GM18870 (cell line): Measurements from ENCODE around the gene PDIA4.

Source experiments
- ATAC-seq: cut with Tn5 transposase; IDR thresholded peaks from one replicate; pipeline ENCODE4 v1.9.1; 2021; ENCODE audit warnings: moderate library complexity; ENCODE audit not compliant: unreplicated experiment

PDIA4 gene

DNA sequence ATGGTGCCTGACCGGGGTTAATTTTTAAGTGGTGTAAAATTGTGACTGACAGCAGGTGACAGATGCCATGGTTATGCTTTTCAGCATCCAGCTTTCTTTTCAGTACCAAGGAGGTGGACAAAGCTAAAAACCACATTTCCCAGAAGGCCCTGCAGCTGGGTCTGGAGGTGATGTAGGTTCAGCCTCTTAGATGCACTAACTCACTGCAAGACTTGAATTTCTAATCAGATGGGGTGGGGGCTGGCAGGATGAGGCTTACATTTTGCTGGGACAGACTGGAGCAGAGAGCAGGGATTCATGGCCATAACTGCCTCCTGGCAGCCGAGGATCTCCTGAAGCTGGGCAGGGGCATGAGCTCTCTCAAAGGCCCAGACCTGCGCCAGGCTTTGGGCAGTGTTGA, 52.4 kb downstream of the PDIA4 start:
- no peak for ATAC-seq

- no peak for ATAC-seq
These were observed 55.0 kb downstream of the PDIA4 start for GRCh38 chr7:148973256-148973655.

GRCh38 chr7:148972375-148972774, 55.9 kb downstream of the PDIA4 start:
- ATAC-seq: no peak

DNA sequence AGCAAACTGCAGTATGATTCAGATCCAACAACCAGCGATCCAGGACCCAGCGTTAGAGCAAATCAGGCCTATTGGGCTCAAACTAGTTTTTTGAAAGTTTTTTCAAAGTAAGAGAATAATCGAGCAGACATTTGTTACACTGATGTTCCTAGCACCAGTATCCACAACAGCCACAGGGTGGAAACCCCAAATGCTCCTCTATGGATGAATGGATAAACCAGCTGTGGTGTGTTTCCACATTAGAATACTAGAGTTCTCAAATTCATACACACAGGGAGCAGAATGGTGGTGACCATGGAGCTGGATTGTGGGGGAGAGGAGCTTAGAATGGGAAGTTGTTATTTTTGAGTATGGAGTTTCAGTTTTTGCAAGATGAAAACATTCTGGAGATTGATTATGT, 60.7 kb downstream of the PDIA4 start:
- ATAC-seq: no peak

DNA sequence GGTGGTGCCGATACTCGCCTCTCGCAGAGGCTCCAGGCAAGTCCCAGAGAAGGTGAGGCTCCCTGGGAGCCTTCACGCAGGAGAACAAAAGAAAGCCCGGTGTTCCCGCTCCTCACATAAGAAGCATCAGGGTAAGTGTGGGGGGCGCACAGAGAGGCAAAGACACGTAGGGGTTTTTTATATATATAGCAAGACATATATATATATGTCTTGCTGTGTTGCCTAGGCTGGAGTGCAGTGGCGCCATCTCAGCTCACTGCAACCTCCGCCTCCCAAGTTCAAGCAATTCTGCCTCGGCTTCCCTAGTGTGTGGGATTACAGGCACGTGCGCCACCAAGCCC, 61.3 kb downstream of the PDIA4 start:
- peak; percentile 8 for ATAC-seq

- ATAC-seq: no peak
These were observed 63.6 kb downstream of the PDIA4 start for GRCh38 chr7:148964483-148965267.

GRCh38 chr7:148963583-148964482, 64.5 kb downstream of the PDIA4 start:
- ATAC-seq: no peak

- ATAC-seq: peak; percentile 53
These were observed 65.3 kb downstream of the PDIA4 start for GRCh38 chr7:148962823-148963582.

GRCh38 chr7:148962440-148962822, 65.9 kb downstream of the PDIA4 start:
- ATAC-seq: peak; percentile 13

- ATAC-seq: no peak
These were observed 68.6 kb downstream of the PDIA4 start for GRCh38 chr7:148959726-148960125.

GRCh38 chr7:148958061-148958460, 70.2 kb downstream of the PDIA4 start:
- ATAC-seq: no peak

DNA sequence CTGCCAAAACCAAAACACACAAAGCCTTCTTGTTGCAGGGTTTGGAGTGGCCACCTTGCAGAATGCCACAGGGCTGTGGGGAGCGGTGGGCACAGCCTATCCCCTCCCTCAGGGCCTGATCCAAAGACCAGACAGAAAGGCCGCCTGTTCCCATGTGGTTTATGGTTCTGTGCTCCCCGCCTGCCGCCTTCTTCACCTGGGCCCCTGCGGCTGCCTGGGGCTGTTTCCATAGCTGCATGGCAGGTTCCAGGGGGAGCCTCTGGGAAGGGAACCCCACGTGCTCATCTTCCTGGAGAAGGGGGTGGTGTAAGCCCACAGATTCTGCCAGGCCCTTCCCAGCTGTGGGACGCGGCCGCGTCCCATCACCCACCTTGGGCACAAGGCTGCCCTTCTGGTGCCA, 73.5 kb downstream of the PDIA4 start:
- no peak for ATAC-seq

DNA sequence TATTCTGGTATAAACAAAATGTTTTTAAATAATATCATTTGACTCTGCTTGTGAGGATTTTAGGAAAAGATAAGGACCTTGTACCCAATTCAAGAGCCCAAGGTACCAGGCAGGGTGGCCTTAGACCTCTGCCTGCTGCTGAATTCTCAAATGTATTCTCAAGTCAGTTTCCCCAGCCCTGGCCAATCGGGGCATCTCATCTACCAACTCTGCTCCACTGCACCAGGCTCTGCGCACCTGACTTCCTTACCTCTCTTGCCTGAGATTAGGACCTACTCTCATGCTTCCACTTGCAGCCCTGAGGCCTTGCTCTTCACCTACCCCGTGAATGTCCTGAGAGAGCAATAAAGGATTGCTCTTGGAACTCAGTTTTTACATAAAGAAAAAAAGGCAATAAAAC, 74.6 kb downstream of the PDIA4 start:
- ATAC-seq: no peak
